Progenitor cell of endocrine pancreas (in vitro differentiated cells): ENCODE measurements around the gene EMX2. TPM values are rescaled to one million over a fixed set of nuclear protein-coding genes. Genes with fewer than 3 reads are reported as not detected.

ENCODE experiments used
- DNase-seq: peaks from one replicate; pipeline ENCODE4 v3.0.0; 2021; ENCODE audit warnings: low spot score; ENCODE audit not compliant: unreplicated experiment
- H3K27ac Mint-ChIP-seq: 2 replicates; pipeline ENCODE4 v1.8.0; 2021; ENCODE audit warnings: mild to moderate bottlenecking, moderate library complexity, mixed read lengths
- H3K27me3 Mint-ChIP-seq: 2 replicates; pipeline ENCODE4 v1.8.0; 2021; ENCODE audit warnings: mixed read lengths
- H3K36me3 Mint-ChIP-seq: 2 replicates; pipeline ENCODE4 v1.8.0; 2022; ENCODE audit warnings: mixed read lengths; ENCODE audit not compliant: insufficient read depth
- H3K4me1 Mint-ChIP-seq: 2 replicates; pipeline ENCODE4 v1.8.0; 2021; ENCODE audit warnings: low read depth, mixed read lengths
- H3K4me3 Mint-ChIP-seq: 2 replicates; pipeline ENCODE4 v1.8.0; 2021; ENCODE audit warnings: low read depth, mild to moderate bottlenecking, moderate library complexity, mixed read lengths
- H3K9me3 Mint-ChIP-seq: 2 replicates; pipeline ENCODE4 v1.8.0; 2021; ENCODE audit warnings: low read depth, mixed read lengths
- CTCF ChIP-seq: fragments of 200-600 bp; sonication (generic); IDR thresholded peaks from one replicate; pipeline ENCODE4 v1.5.0; 2021; ENCODE audit warnings: antibody characterized with exemption, mild to moderate bottlenecking; ENCODE audit not compliant: unreplicated experiment
- total RNA-seq: library from RNA; stranded (reverse); gene quantifications from 2 replicates; pipeline ENCODE4 v1.2.1, GENCODE V29; 2021

Gene EMX2
- total RNA-seq, 1 donor from 2014 or later: not detected

- Mint-ChIP-seq H3K27me3 (peaks cover 91% of the 10 kb centered on the region), H3K27ac (no peak overlapping the region), H3K4me1 (peaks cover 10% of the 10 kb centered on the region), H3K4me3 (no peak overlapping the region), H3K36me3 (no peaks in the 10 kb centered on the region), H3K9me3 (no peaks in the 10 kb centered on the region)
- DNase-seq: no peak
- no peak for TF ChIP-seq CTCF
Measured at GRCh38 chr10:117553142-117553814, 10.7 kb downstream of the EMX2 start.

GRCh38 chr10:117553815-117554172, 11.2 kb downstream of the EMX2 start:
- peaks cover 10% of the 10 kb centered on the region for H3K4me1 Mint-ChIP-seq
- H3K9me3 Mint-ChIP-seq: no peaks in the 10 kb centered on the region
- H3K4me3 Mint-ChIP-seq: no peak overlapping the region
- H3K36me3 Mint-ChIP-seq: no peaks in the 10 kb centered on the region
- no peak for TF ChIP-seq CTCF
- H3K27me3 Mint-ChIP-seq: peaks cover 90% of the 10 kb centered on the region
- H3K27ac Mint-ChIP-seq: no peak overlapping the region
- no peak for DNase-seq

GRCh38 chr10:117554241-117554814, 11.8 kb downstream of the EMX2 start:
- H3K27me3 Mint-ChIP-seq: peaks cover 90% of the 10 kb centered on the region
- TF ChIP-seq CTCF: no peak
- no peaks in the 10 kb centered on the region for H3K36me3 Mint-ChIP-seq
- no peaks in the 10 kb centered on the region for H3K9me3 Mint-ChIP-seq
- peaks cover 10% of the 10 kb centered on the region for H3K4me1 Mint-ChIP-seq
- H3K27ac Mint-ChIP-seq: no peak overlapping the region
- DNase-seq: no peak
- no peak overlapping the region for H3K4me3 Mint-ChIP-seq

- no peak for TF ChIP-seq CTCF
- no peaks in the 10 kb centered on the region for H3K36me3 Mint-ChIP-seq
- no peak overlapping the region for H3K27ac Mint-ChIP-seq
- H3K9me3 Mint-ChIP-seq: no peaks in the 10 kb centered on the region
- peaks cover 90% of the 10 kb centered on the region for H3K27me3 Mint-ChIP-seq
- H3K4me1 Mint-ChIP-seq: peaks cover 10% of the 10 kb centered on the region
- no peak overlapping the region for H3K4me3 Mint-ChIP-seq
- no peak for DNase-seq
Measured at GRCh38 chr10:117555017-117555416, 12.5 kb downstream of the EMX2 start.

GRCh38 chr10:117555863-117556262, 13.3 kb downstream of the EMX2 start:
- peaks cover 10% of the 10 kb centered on the region for H3K4me1 Mint-ChIP-seq
- no peak for DNase-seq
- no peak overlapping the region for H3K27ac Mint-ChIP-seq
- no peaks in the 10 kb centered on the region for H3K36me3 Mint-ChIP-seq
- no peak for TF ChIP-seq CTCF
- no peaks in the 10 kb centered on the region for H3K9me3 Mint-ChIP-seq
- no peak overlapping the region for H3K4me3 Mint-ChIP-seq
- peaks cover 88% of the 10 kb centered on the region for H3K27me3 Mint-ChIP-seq
